NCI-H1694 treated with DMSO at 0.1 percent for 48 hours (cell line): ENCODE measurements around the gene RPL35A.
"Not testable (repeated sequence)": the region's sequence is repeated elsewhere in the genome, so short reads cannot be mapped to it uniquely, and the experiment has no call there.

ENCODE experiments used
- DNase-seq: peaks from one replicate; lab custom pipeline; 2025; lab: John Stamatoyannopoulos, UW

Gene RPL35A

GRCh38 chr3:197952440-197952839, 2.5 kb downstream of the RPL35A start:
- no peak for DNase-seq

GRCh38 chr3:197953325-197953724, 3.3 kb downstream of the RPL35A start:
- no peak for DNase-seq

- DNase-seq, result no peak
These were observed 3.9 kb downstream of the RPL35A start for GRCh38 chr3:197953881-197954280.

- DNase-seq, result no peak
These were observed 6.0 kb downstream of the RPL35A start for GRCh38 chr3:197955892-197956477.

GRCh38 chr3:197956626-197956988, 6.6 kb downstream of the RPL35A start:
- no peak for DNase-seq

GRCh38 chr3:197957790-197958133, 7.8 kb downstream of the RPL35A start:
- no peak for DNase-seq

GRCh38 chr3:197958346-197958745, 8.4 kb downstream of the RPL35A start:
- DNase-seq, result no peak

GRCh38 chr3:197958848-197959247, 8.9 kb downstream of the RPL35A start:
- DNase-seq, result not testable (repeated sequence)

GRCh38 chr3:197959500-197959890, 9.5 kb downstream of the RPL35A start:
- no peak for DNase-seq

- DNase-seq, result peak; percentile 63
These were observed 10.1 kb downstream of the RPL35A start, which contains the start of gene LMLN for GRCh38 chr3:197959891-197960693. Gene LMLN, plus strand, starts transcription at chr3:197960217. Its CDS starts 29 bp downstream, at chr3:197960246.

GRCh38 chr3:197960694-197961581, 10.9 kb downstream of the RPL35A start:
- no peak for DNase-seq

GRCh38 chr3:197961582-197961945, 11.6 kb downstream of the RPL35A start:
- DNase-seq, result no peak

- DNase-seq, result no peak
These were observed 13.1 kb downstream of the RPL35A start for GRCh38 chr3:197963019-197963637.

- DNase-seq, result not testable (repeated sequence)
These were observed 17.5 kb downstream of the RPL35A start for GRCh38 chr3:197967337-197967989.

- no peak for DNase-seq
These were observed 20.6 kb downstream of the RPL35A start for GRCh38 chr3:197970588-197970987.

- DNase-seq, result no peak
These were observed 24.0 kb downstream of the RPL35A start for GRCh38 chr3:197974016-197974415.

GRCh38 chr3:197975311-197975710, 25.3 kb downstream of the RPL35A start:
- DNase-seq, result no peak

- DNase-seq, result no peak
These were observed 33.1 kb downstream of the RPL35A start for GRCh38 chr3:197983076-197983475.

GRCh38 chr3:197989651-197990050, 39.7 kb downstream of the RPL35A start:
- DNase-seq, result no peak

- DNase-seq, result no peak
These were observed 44.7 kb downstream of the RPL35A start for GRCh38 chr3:197994736-197995135.

- no peak for DNase-seq
These were observed 46.9 kb downstream of the RPL35A start for GRCh38 chr3:197996855-197997254.

- DNase-seq, result no peak
These were observed 47.9 kb downstream of the RPL35A start for GRCh38 chr3:197997936-197998335.
